Testis (tissue), 2 donors: ENCODE measurements around the gene OR2F1.

Experiments
- CTCF ChIP-seq, 3 experiments: fragments of 450-650 bp in 2 of 3; fragments of 200-600 bp in 1 of 3; sonication (generic) in 1 of 3; IDR thresholded peaks; one replicate each; pipeline ENCODE4 v1.5.1; 2016 to 2019; ENCODE audit warnings: antibody characterized with exemption in 3 of 3, mild to moderate bottlenecking in 2 of 3, moderate library complexity in 1 of 3
- POLR2A ChIP-seq: fragments of 450-650 bp; IDR thresholded peaks from one replicate; pipeline ENCODE4 v1.6.1; 2017; ENCODE audit warnings: antibody characterized with exemption, mild to moderate bottlenecking, moderate library complexity

GRCh38 chr7:143954135-143954534, 509 bp upstream of the OR2F1 start:
- no peak for TF ChIP-seq POLR2A
- no peak for TF ChIP-seq CTCF (IDR thresholded peaks at IDR 0.05)
